Testis (tissue), 3 donors: Measurements from ENCODE around the gene KIF6. TPM values are rescaled to one million over a fixed set of nuclear protein-coding genes. Genes with fewer than 3 reads are reported as not detected.

Experiments
- DNase-seq: peaks from one replicate; pipeline ENCODE4 v3.0.0-alpha.2; 2019
- H3K27ac ChIP-seq, 2 donors: fragments of 200-600 bp; sonication (generic); one replicate each; pipeline ENCODE4 v1.5.1; 2019
- H3K27me3 ChIP-seq: fragments of 200-600 bp; sonication (generic); one replicate; pipeline ENCODE4 v1.5.1; 2019
- H3K36me3 ChIP-seq: fragments of 200-600 bp; sonication (generic); one replicate; pipeline ENCODE4 v1.5.1; 2017; ENCODE audit warnings: low read depth; ENCODE audit errors: missing control alignments
- H3K4me1 ChIP-seq: fragments of 200-600 bp; sonication (generic); one replicate; pipeline ENCODE4 v1.5.1; 2019
- H3K4me3 ChIP-seq, 2 donors: fragments of 200-600 bp; sonication (generic); one replicate each; pipeline ENCODE4 v1.5.1; 2017 to 2019
- H3K9me3 ChIP-seq: fragments of 200-600 bp; sonication (generic); one replicate; pipeline ENCODE4 v1.5.1; 2017
- POLR2A ChIP-seq: fragments of 450-650 bp; IDR thresholded peaks from one replicate; pipeline ENCODE4 v1.6.1; 2017; ENCODE audit warnings: antibody characterized with exemption, mild to moderate bottlenecking, moderate library complexity
- WGBS, 2 donors: methylation state at CpG; one replicate each; pipeline ENCODE4 v1.1.5; 2018; 5-methylcytosine and 5-hydroxymethylcytosine counted together
- intact Hi-C: fragments of 100-400 bp; cut with DNase I; formaldehyde crosslinking; loops from one replicate; pipeline ENCODE4 v1.15.1; 2023; ENCODE audit warnings: low total_unique reads
- polyA plus RNA-seq: library from polyadenylated mRNA; stranded (reverse); fragments of 350-450 nt; fragmentation: Illumina TruSeq; extraction: RNeasy Lipid Tissue Mini Kit (QIAGEN cat#74804); gene quantifications from one replicate; pipeline ENCODE4 v1.2.3, GENCODE V29; 2014; ENCODE audit warnings: low read depth, low replicate concordance; ENCODE audit not compliant: insufficient read depth
- total RNA-seq, 2 donors: library from RNA; depleted of rRNA; stranded (reverse); fragments of >200 nt; gene quantifications; one replicate each; pipeline ENCODE4 v1.2.3, GENCODE V29; 2016
- TF ChIP-seq, protein P1 (sequence below), 3 experiments: fragments of 450-650 bp in 2 of 3; fragments of 200-600 bp in 1 of 3; sonication (generic) in 1 of 3; IDR thresholded peaks; one replicate each; pipeline ENCODE4 v1.5.1; 2016 to 2019; ENCODE audit warnings: antibody characterized with exemption in 3 of 3, mild to moderate bottlenecking in 2 of 3, moderate library complexity in 1 of 3

KIF6 gene
- total and polyA plus RNA-seq, 3 donors from 2014 or later = 4.2 to 12.0 (median 6.3) TPM

DNA sequence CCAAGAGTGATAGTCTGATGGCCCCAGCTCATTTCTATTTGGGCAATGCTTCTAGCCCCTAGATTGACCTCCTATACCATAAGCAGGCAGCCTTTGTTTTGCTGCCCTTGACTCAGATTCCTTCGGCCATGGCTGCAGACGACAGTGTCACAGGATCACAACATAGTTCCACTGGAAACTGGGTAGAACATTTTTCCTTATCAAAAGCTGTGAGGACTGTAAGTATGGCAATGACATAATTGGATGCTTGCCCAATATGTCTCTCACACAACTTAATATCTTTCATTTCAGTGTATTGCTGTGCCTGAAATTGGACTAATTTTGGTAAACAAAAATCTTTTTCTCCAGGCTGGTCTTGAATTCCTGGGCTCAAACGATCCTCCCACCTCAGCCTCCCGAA lies 22.9 kb downstream of the KIF6 start:
- DNase-seq = no peak
- Histone ChIP-seq H3K9me3 (no peaks in the 10 kb centered on the region), H3K27ac (no peak overlapping the region), H3K4me1 (no peaks in the 10 kb centered on the region), H3K36me3 (no peaks in the 10 kb centered on the region), H3K27me3 (no peaks in the 10 kb centered on the region), H3K4me3 (no peak overlapping the region)
- no peak for TF ChIP-seq POLR2A
- TF ChIP-seq, protein P1, sequence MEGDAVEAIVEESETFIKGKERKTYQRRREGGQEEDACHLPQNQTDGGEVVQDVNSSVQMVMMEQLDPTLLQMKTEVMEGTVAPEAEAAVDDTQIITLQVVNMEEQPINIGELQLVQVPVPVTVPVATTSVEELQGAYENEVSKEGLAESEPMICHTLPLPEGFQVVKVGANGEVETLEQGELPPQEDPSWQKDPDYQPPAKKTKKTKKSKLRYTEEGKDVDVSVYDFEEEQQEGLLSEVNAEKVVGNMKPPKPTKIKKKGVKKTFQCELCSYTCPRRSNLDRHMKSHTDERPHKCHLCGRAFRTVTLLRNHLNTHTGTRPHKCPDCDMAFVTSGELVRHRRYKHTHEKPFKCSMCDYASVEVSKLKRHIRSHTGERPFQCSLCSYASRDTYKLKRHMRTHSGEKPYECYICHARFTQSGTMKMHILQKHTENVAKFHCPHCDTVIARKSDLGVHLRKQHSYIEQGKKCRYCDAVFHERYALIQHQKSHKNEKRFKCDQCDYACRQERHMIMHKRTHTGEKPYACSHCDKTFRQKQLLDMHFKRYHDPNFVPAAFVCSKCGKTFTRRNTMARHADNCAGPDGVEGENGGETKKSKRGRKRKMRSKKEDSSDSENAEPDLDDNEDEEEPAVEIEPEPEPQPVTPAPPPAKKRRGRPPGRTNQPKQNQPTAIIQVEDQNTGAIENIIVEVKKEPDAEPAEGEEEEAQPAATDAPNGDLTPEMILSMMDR (IDR thresholded peaks at IDR 0.05) = no peak
- intact Hi-C loops = no loop called here
- whole genome bisulfite sequencing, 2 donors = 79 to 82% methylated on average over 4 of the region's 4 CpGs

DNA sequence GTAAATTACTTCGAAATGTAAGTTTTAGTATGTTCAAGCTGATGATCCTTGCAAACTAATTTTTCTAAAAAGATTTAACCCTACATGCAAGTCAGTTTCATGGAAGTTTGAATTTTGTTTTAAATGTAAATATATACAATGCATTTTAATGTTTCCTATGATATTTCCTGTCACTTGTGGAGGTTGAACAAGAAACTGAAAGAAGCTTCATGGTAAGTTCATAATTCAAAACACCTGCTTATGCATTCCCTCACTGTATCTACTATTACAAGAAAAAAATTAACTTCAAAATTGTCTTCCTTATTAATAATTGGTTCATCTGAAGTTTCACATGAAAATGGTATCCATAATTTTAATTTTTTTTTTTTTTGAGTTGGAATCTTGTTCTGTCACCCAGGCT lies 24.8 kb downstream of the KIF6 start:
- DNase-seq = no peak
- Histone ChIP-seq H3K27me3 (no peaks in the 10 kb centered on the region), H3K36me3 (no peaks in the 10 kb centered on the region), H3K27ac (no peak overlapping the region), H3K4me1 (no peaks in the 10 kb centered on the region), H3K4me3 (no peak overlapping the region), H3K9me3 (no peaks in the 10 kb centered on the region)
- WGBS, 2 donors = 89 to 95% methylated on average over 1 of the region's 1 CpG
- intact Hi-C loops = no loop called here
- TF ChIP-seq, protein P1 (IDR thresholded peaks at IDR 0.05) = no peak
- no peak for TF ChIP-seq POLR2A

DNA sequence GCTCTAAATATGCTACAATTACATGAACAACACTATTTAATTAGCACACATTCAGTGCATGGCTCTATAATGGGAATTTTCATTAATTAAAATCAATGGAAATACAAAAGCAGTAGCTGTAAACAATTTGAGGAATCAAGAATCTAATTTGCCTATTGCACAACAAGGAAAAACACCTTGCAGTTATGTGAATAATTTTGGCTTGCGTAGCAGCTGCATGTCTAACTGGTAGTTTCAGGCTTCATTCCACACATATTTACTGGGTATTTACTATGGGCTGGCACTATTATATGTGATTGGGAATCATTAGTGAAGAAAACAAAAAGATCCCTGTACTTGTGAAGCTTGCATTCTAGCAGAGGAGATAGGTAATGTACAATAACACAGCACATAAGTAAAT lies 26.4 kb downstream of the KIF6 start:
- H3K4me1 ChIP-seq = no peaks in the 10 kb centered on the region
- intact Hi-C loops = no loop called here
- H3K9me3 ChIP-seq = no peaks in the 10 kb centered on the region
- TF ChIP-seq, protein P1 (IDR thresholded peaks at IDR 0.05) = no peak
- TF ChIP-seq POLR2A = no peak
- H3K27ac ChIP-seq = no peak overlapping the region
- 94 to 100% methylated on average over 1 of the region's 1 CpG for WGBS, 2 donors
- H3K27me3 ChIP-seq = no peaks in the 10 kb centered on the region
- no peaks in the 10 kb centered on the region for H3K36me3 ChIP-seq
- H3K4me3 ChIP-seq = no peak overlapping the region
- DNase-seq = no peak

DNA sequence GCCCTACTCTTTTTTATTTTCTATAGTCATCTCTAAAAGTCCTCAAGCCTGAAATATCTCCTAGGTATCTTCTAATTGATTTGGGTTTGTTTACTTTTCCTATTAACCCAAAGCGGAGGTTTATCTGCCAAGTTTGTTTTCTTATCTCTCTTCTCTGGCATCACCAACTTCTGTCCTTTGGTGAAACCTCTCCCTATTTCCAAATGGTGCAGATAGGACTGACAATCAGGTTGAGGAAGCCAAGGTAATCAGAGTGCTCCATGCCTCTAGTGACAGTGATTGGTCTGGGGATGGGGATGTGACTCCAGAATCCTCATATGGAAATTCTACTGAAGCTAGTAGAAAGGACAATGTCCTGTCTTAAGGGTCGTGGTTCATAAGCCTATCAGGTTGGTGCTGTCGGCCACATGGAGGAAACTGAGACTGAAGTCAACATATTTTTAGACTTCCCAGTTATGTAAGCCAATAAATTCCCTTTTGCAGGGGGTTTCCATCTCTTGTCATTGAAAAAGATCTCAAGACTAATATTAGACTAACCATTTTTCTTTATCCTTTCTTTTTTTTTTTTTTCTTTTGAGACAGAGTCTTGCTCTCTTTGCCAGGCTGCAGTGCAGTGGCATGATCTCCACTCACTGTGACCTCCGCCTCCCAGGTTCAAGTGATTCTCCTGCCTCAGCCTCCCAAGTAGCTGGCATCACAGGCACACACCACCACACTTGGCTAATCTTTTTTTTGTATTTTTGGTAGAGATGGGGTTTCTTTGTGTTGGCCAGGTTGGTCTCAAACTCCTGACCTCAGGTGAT lies 28.0 kb downstream of the KIF6 start:
- TF ChIP-seq POLR2A = no peak
- TF ChIP-seq, protein P1 (IDR thresholded peaks at IDR 0.05) = no peak
- Histone ChIP-seq H3K4me1 (no peaks in the 10 kb centered on the region), H3K27ac (no peak overlapping the region), H3K36me3 (no peaks in the 10 kb centered on the region), H3K9me3 (no peaks in the 10 kb centered on the region), H3K27me3 (no peaks in the 10 kb centered on the region), H3K4me3 (no peak overlapping the region)
- WGBS, 2 donors = 91 to 92% methylated on average over 4 of the region's 4 CpGs
- DNase-seq = no peak
- intact Hi-C loops = no loop called here

DNA sequence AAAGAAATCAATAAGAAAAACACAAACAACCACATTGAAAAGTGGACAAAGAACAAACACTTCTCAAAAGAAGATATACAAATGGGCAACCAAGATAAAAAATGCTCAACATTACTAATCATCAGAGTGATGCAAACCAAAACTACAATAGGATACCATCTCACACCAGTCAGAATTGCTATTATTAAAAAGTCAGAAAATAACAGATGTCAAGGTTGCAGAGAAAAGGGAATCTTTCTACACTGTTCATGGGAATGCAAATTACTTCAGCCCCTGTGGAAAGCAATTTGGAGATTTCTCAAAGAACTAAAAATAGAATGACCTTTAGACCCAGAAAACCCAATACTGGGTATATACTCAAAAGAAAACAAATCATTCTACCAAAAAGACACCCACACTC lies 29.8 kb downstream of the KIF6 start:
- TF ChIP-seq, protein P1 (IDR thresholded peaks at IDR 0.05) = no peak
- no peak for TF ChIP-seq POLR2A
- no peaks in the 10 kb centered on the region for H3K27me3 ChIP-seq
- no peaks in the 10 kb centered on the region for H3K9me3 ChIP-seq
- H3K4me3 ChIP-seq = no peak overlapping the region
- no peaks in the 10 kb centered on the region for H3K4me1 ChIP-seq
- no peak overlapping the region for H3K27ac ChIP-seq
- intact Hi-C loops = no loop called here
- DNase-seq = no peak
- H3K36me3 ChIP-seq = no peaks in the 10 kb centered on the region
